Thyroid gland (tissue), 4 donors: ENCODE measurements around the gene RRP8. TPM values are rescaled to one million over a fixed set of nuclear protein-coding genes. Genes with fewer than 3 reads are reported as not detected.

Source experiments
- DNase-seq, 2 donors: peaks; one replicate each; pipeline ENCODE4 v3.0.0-alpha.2; 2019
- H3K27ac ChIP-seq, 3 donors: fragments of 200-600 bp; sonication (generic); 1 replicate in 2 of 3; 2 replicates in 1 of 3; pipeline ENCODE4 v1.5.1; 2016 to 2019; ENCODE audit warnings: mild to moderate bottlenecking in 1 of 3, moderate library complexity in 1 of 3
- H3K27me3 ChIP-seq: fragments of 200-600 bp; sonication (generic); one replicate; pipeline ENCODE4 v1.5.1; 2019
- H3K36me3 ChIP-seq, 2 donors: fragments of 200-600 bp; sonication (generic); one replicate each; pipeline ENCODE4 v1.5.1; 2016 to 2019
- H3K4me1 ChIP-seq, 2 donors: fragments of 200-600 bp; sonication (generic); one replicate each; pipeline ENCODE4 v1.5.1; 2017 to 2019
- H3K4me3 ChIP-seq, 3 donors: fragments of 200-600 bp; sonication (generic); replicated peaks in 1 of 3; 1 replicate in 2 of 3; 2 replicates in 1 of 3; pipeline ENCODE4 v1.5.1; 2016; ENCODE audit warnings: mild to moderate bottlenecking in 1 of 3
- H3K9me3 ChIP-seq: fragments of 200-600 bp; sonication (generic); one replicate; pipeline ENCODE4 v1.5.1; 2017
- POLR2A ChIP-seq, 2 donors: fragments of 450-650 bp; IDR thresholded peaks; one replicate each; pipeline ENCODE4 v1.6.1; 2017; ENCODE audit warnings: antibody characterized with exemption in 2 of 2, mild to moderate bottlenecking in 2 of 2, moderate library complexity in 1 of 2
- WGBS, 2 donors: methylation state at CpG; one replicate each; pipeline ENCODE4 v1.1.5; 2017; 5-methylcytosine and 5-hydroxymethylcytosine counted together
- intact Hi-C: fragments of 100-400 bp; cut with DNase I; formaldehyde crosslinking; loops from one replicate; pipeline ENCODE4 v1.15.1; 2023
- total RNA-seq, 4 donors: library from RNA; depleted of rRNA; stranded (reverse); fragments of >200 nt; gene quantifications; one replicate each; pipeline ENCODE4 v1.2.3, GENCODE V29; 2016
- TF ChIP-seq, protein P1 (sequence below), 6 experiments: fragments of 200-600 bp in 3 of 6; fragments of 450-650 bp in 3 of 6; sonication (generic) in 3 of 6; IDR thresholded peaks; one replicate each; pipeline ENCODE4 v1.5.1; 2016 to 2019; ENCODE audit warnings: antibody characterized with exemption in 6 of 6, mild to moderate bottlenecking in 2 of 6, inconsistent platforms in 1 of 6, moderate library complexity in 1 of 6

Gene RRP8
- total RNA-seq, 4 donors from 2014 or later, result 12.9 to 36.7 (median 18.8) TPM

DNA sequence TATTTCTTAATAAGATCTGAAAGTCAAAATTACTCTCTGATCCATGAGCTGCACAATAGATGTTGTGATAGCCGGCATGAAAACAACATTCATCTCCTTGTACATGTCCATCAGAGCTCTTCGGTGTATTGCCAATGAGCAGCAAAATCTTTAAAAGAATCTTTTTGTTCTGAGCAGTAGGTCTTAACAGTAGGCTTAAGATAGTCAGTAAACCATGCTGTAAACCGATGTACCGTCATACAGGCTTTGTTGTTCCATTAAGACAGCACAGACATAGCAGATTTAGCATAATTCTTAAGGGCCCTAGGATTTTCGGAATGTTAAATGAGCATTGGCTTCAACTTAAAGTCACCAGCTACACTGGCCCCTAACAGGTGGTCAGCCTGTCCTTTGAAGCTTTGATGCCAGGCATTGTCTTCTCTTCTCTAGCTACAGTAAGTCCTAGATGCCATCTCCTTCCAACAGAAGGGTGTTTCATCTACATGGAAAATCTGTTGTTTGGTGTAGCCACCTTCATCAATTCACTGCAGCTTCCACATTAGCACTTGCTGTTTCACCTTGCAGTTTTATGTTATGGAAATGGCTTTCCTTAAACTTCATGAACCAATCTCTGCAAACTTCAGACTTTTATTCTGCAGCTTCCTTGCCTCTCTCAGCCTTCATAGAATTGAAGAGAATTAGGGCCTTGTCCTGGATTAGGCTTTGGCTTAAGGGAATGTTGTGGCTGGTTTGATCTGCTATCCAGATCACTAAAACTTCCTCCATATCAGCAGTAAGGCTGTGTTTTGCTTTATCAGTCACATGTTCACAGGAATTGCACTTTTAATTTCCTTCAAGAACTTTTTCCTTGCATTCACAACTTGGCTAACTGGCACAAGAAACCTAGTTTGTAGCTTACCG lies 28.4 kb downstream of the RRP8 start:
- Histone ChIP-seq H3K27ac (peak overlapping the region in 1 of 3 donors; percentile 29), H3K4me3 (no peak overlapping the region), H3K36me3 (no peaks in the 10 kb centered on the region), H3K9me3 (no peaks in the 10 kb centered on the region), H3K4me1 (peaks cover 25 to 35% of the 10 kb centered on the region in 2 donors), H3K27me3 (no peaks in the 10 kb centered on the region)
- intact Hi-C loops, result no loop called here
- 82 to 83% methylated on average over 6 of the region's 6 CpGs for WGBS, 2 donors
- no peak for DNase-seq
- TF ChIP-seq POLR2A (IDR thresholded peaks at IDR 0.05), result no peak
- TF ChIP-seq, protein P1, sequence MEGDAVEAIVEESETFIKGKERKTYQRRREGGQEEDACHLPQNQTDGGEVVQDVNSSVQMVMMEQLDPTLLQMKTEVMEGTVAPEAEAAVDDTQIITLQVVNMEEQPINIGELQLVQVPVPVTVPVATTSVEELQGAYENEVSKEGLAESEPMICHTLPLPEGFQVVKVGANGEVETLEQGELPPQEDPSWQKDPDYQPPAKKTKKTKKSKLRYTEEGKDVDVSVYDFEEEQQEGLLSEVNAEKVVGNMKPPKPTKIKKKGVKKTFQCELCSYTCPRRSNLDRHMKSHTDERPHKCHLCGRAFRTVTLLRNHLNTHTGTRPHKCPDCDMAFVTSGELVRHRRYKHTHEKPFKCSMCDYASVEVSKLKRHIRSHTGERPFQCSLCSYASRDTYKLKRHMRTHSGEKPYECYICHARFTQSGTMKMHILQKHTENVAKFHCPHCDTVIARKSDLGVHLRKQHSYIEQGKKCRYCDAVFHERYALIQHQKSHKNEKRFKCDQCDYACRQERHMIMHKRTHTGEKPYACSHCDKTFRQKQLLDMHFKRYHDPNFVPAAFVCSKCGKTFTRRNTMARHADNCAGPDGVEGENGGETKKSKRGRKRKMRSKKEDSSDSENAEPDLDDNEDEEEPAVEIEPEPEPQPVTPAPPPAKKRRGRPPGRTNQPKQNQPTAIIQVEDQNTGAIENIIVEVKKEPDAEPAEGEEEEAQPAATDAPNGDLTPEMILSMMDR (IDR thresholded peaks at IDR 0.05), result no peak

DNA sequence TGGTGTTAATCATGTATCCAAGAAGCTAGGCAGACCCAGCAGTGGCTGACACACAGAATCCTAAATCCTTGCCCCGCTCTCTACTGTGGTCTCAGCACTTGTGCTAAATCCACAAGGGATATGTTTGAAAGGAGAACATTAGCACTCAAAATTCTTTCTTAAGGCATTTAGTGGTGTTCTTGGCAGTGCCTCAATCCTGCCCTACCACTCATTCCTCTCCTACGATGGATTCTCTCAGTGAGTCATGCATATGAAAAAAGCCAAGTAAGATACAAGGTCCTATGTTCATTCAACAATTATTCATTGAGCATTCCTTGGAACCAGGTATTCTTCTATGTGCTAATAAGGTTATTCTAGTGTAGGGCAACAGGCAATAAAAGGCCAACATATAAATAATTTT lies 31.2 kb downstream of the RRP8 start:
- Histone ChIP-seq H3K4me3 (no peak overlapping the region), H3K4me1 (peaks cover 40 to 51% of the 10 kb centered on the region in 2 donors), H3K27ac (no peak overlapping the region), H3K9me3 (no peaks in the 10 kb centered on the region), H3K36me3 (no peaks in the 10 kb centered on the region), H3K27me3 (no peaks in the 10 kb centered on the region)
- no peak for TF ChIP-seq POLR2A (IDR thresholded peaks at IDR 0.05)
- TF ChIP-seq, protein P1 (IDR thresholded peaks at IDR 0.05), result no peak
- intact Hi-C loops, result no loop called here
- WGBS, 2 donors, result 31 to 35% methylated on average over 2 of the region's 2 CpGs
- DNase-seq, result peak; percentile 66 to 69

DNA sequence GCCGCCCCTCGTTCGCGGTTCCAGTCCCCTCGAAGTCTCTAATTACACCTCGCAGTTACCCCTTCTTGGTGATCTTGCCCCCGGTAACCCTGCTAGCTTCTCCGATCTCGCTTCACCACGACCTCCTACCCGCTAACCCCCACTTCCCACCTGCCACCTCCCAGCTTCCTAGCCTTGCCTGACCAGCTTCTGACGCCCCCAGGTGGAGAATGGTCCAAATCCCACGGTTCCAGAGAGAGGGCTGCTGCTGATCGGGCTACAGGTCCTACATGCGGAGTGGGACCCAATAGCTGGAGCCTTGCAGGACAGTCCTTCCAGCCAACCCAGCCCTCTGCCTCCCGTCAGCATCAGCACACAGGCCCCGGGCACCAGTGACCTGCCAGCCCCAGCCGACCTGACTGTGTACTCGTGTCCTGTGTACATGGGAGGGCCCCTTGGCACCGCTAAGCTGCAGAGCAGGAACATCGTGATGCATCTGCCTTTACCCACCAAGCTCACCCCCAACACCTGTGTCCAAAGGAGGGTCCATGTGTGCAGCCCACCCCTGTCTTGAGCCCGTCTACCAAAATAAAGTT lies 31.9 kb downstream of the RRP8 start:
- Histone ChIP-seq H3K27me3 (no peaks in the 10 kb centered on the region), H3K27ac (no peak overlapping the region), H3K36me3 (no peaks in the 10 kb centered on the region), H3K4me1 (peaks cover 41 to 51% of the 10 kb centered on the region in 2 donors), H3K4me3 (no peak overlapping the region), H3K9me3 (no peaks in the 10 kb centered on the region)
- TF ChIP-seq, protein P1 (IDR thresholded peaks at IDR 0.05), result no peak
- TF ChIP-seq POLR2A (IDR thresholded peaks at IDR 0.05), result no peak
- DNase-seq, result no peak
- 75 to 88% methylated on average over 19 to 22 of the region's 22 CpGs for WGBS, 2 donors
- intact Hi-C loops, result no loop called here

DNA sequence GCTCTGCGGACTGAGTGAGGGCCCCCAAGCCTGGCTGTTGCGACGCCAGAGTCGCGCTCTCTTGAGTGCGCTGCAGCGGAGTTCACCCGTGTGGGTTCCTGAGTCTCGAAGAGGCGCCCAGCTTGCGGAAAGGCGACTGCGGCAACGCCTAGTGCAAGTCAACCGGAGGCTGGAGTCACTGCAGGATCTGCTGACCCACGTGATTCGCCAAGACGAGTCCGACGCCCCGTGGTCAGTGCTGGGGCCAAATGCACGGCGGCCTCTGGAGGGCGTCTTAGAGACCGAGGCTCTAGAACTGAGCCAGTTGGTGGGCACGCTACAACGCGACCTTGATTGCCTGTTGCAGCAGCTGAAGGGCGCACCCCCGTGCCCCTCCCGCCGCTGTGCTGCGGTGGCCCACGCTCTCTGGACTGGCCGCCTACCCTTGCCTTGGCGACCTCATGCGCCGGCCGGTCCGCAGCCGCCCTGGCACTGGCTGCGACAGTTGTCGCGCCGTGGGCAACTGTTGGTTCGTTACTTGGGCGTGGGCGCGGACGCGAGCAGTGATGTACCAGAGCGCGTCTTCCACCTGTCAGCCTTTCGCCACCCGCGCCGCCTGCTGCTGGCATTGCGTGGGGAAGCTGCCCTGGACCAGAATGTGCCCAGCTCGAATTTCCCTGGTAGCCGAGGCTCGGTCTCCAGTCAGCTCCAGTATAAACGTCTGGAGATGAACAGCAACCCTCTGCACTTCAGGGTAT lies 32.6 kb downstream of the RRP8 start:
- Histone ChIP-seq H3K27ac (no peak overlapping the region), H3K4me1 (peaks cover 47 to 57% of the 10 kb centered on the region in 2 donors), H3K4me3 (no peak overlapping the region), H3K9me3 (no peaks in the 10 kb centered on the region), H3K36me3 (no peaks in the 10 kb centered on the region), H3K27me3 (no peaks in the 10 kb centered on the region)
- TF ChIP-seq POLR2A (IDR thresholded peaks at IDR 0.05), result no peak
- TF ChIP-seq, protein P1 (IDR thresholded peaks at IDR 0.05), result no peak
- DNase-seq, result no peak
- intact Hi-C loops, result no loop called here
- WGBS, 2 donors, result 60 to 91% methylated on average over 36 to 50 of the region's 62 CpGs
